H7 (cell line): ENCODE measurements around the gene CNBD2. TPM values are rescaled to one million over a fixed set of nuclear protein-coding genes. Genes with fewer than 3 reads are reported as not detected.
A peak's percentile ranks its signal among the peaks of the same experiment; 100 is the strongest.
"Not testable (repeated sequence)": the region's sequence is repeated elsewhere in the genome, so short reads cannot be mapped to it uniquely, and the experiment has no call there.

ENCODE experiments used
- DNase-seq: peaks from one replicate; pipeline ENCODE4 v3.0.0; 2012
- H3K27me3 ChIP-seq: 2 replicates; pipeline ENCODE4 v1.6.0; 2011; ENCODE audit warnings: mild to moderate bottlenecking, low read length; ENCODE audit not compliant: control insufficient read depth, insufficient read depth
- H3K36me3 ChIP-seq: replicated peaks from 2 replicates; pipeline ENCODE4 v1.5.1; 2011; ENCODE audit warnings: low read length; ENCODE audit not compliant: control insufficient read depth, insufficient read depth
- H3K4me3 ChIP-seq: 2 replicates; pipeline ENCODE4 v1.5.1; 2011; ENCODE audit warnings: low read depth, mild to moderate bottlenecking, control low read depth, low read length, moderate library complexity; ENCODE audit not compliant: insufficient read depth
- total RNA-seq: library from RNA; depleted of rRNA; stranded (reverse); fragments of >200 nt; shearing (Covaris generic); gene quantifications from 2 replicates; pipeline ENCODE4 v1.2.3, GENCODE V29; 2014

The CNBD2 gene
- total RNA-seq, 1 experiment from 2014 or later: 6.0 TPM

DNA sequence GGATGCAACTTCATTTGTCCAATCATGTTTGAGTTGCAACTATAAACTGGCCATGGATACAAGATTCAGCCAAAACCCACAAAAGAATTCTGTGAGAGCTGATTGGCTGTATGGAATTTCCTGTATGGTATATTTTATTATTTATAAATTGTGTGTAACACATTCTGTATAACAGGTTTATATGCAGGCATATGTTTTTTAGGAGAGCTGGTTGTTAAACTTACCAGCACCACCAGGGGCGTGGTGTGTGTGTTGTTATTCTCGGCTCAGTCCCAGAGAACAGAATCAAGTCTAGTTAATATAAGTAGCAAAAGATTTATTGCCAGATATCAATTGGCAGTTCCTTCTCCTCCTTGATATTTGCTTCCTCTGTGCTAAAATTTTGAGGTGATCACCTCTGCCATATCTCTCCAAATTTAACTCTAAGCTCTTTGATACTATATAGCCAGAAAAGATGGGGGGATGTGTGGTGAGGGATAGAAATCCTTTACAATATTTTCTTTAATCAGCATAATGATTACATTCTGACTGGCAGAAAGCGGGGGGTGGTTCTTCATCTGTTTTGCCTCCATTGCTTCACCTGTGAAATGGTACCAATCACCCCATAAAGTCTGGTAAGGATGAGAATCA lies 22.9 kb downstream of the CNBD2 start:
- Histone ChIP-seq H3K4me3 (no peak overlapping the region), H3K36me3 (no peaks in the 10 kb centered on the region), H3K27me3 (no peaks in the 10 kb centered on the region)
- no peak for DNase-seq

- H3K36me3 ChIP-seq: no peaks in the 10 kb centered on the region
- no peak overlapping the region for H3K4me3 ChIP-seq
- peak; percentile 77 for DNase-seq
- H3K27me3 ChIP-seq: no peaks in the 10 kb centered on the region
Observed at GRCh38 chr20:35992713-35993335, 24.4 kb downstream of the CNBD2 start.

DNA sequence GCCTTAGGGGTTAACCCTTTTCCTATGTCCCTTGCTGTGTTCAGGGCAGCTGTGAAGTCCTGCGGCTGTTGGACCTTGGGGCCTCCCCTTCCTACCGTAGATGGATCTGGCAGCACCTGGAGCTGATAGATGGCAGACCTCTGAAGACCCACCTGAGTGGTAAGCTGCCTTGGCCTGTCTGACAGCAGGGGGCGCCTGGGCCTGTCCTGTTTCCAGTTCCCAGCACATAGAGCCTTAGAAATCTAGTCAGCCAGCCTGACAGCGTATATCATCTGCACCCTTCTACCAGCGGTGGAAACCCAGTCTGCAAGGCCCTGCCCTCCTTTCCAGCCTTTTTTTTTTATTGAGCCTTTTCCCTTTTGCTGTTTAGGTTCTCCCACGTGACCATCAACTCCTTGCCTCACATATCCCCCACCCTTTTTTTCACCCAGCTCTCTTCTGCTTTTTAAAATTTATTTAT lies 26.6 kb downstream of the CNBD2 start:
- peak; percentile 80 for DNase-seq
- H3K27me3 ChIP-seq: no peaks in the 10 kb centered on the region
- no peaks in the 10 kb centered on the region for H3K36me3 ChIP-seq
- H3K4me3 ChIP-seq: no peak overlapping the region

DNA sequence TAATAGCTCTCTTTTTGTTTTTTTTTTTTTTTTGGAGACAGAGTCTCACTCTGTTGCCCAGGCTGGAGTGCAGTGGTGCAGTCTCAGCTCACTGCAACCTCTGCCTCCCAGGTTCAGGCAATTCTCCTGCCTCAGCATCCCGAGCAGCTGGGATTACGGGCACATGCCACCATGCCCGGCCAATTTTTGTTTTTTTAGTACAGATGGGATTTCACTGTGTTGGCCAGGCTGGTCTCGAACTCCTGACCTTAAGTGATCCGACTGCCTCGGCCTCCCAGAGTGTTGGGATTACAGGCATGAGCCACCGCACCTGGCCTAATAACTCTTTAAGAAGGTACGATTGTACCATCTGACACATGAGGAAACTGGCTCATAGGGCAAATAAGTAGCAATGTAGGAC lies 28.1 kb downstream of the CNBD2 start:
- not testable (repeated sequence) for H3K27me3 ChIP-seq, DNase-seq, H3K36me3 ChIP-seq, H3K4me3 ChIP-seq

DNA sequence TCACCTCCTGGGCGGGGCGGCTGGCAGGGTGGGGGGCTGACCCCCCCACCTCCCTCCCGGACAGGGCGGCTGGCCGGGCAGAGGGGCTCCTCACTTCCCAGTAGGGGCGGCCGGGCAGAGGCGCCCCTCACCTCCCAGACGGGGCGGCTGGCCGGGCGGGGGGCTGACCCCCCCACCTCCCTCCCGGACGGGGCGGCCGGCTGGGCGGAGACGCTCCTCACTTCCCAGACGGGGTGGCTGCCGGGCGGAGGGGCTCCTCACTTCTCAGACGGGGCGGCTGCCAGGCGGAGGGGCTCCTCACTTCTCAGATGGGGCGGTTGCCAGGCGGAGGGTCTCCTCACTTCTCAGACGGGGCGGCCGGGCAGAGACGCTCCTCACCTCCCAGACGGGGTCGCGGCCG lies 32.9 kb downstream of the CNBD2 start:
- H3K36me3 ChIP-seq, DNase-seq, H3K4me3 ChIP-seq, H3K27me3 ChIP-seq: not testable (repeated sequence)

GRCh38 chr20:36002855-36003254 lies 34.5 kb downstream of the CNBD2 start:
- Histone ChIP-seq H3K27me3 (no peaks in the 10 kb centered on the region), H3K4me3 (no peak overlapping the region), H3K36me3 (no peaks in the 10 kb centered on the region)
- no peak for DNase-seq

DNA sequence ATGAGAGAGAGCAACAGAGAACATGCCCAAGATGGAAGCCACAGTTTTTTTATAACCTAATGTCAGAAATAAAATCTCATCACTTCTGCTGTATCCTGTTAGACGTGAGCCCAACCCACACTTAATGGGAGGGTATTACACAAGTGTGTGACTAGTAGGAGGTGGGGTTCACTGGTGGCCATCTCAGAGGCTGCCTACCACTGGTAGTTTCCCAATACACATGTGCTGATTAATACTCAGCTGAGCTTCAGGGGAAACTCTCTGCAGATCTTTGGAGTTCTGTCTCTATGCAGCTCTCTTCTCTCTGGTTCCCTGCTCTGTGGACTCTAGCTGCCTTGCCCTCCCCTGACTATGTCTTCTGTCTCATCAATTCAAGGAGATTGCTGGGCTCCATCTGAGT lies 35.7 kb downstream of the CNBD2 start:
- Histone ChIP-seq H3K27me3 (no peaks in the 10 kb centered on the region), H3K36me3 (no peaks in the 10 kb centered on the region), H3K4me3 (no peak overlapping the region)
- no peak for DNase-seq

DNA sequence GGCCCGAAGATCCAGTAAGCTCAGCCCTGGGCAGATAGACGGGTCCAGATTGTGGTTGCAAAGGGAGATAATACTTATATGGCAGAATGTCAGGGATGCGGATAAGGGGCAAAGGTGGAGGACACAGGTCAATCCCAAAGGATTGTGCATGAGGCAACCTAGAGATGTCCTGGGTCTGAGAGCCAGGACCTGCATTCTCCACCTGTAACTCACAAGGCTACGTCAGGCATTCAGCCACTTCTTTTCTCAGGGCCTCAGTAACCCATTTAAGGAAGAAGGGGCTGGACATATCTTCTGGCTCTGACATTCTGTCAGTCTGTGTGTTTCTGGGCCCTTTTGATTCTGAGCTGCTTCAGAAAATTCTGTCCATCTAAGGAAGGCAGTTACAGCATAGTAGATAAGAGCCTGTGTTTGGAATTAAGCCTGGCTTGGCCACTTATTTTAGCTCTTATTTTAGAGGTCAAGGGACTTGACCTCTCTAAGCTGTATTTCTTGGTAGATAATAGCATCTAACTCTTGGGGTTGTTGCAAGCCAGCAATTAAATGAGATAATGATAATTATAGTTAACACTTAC lies 40.2 kb downstream of the CNBD2 start:
- Histone ChIP-seq H3K27me3 (no peaks in the 10 kb centered on the region), H3K4me3 (no peak overlapping the region), H3K36me3 (no peaks in the 10 kb centered on the region)
- no peak for DNase-seq

DNA sequence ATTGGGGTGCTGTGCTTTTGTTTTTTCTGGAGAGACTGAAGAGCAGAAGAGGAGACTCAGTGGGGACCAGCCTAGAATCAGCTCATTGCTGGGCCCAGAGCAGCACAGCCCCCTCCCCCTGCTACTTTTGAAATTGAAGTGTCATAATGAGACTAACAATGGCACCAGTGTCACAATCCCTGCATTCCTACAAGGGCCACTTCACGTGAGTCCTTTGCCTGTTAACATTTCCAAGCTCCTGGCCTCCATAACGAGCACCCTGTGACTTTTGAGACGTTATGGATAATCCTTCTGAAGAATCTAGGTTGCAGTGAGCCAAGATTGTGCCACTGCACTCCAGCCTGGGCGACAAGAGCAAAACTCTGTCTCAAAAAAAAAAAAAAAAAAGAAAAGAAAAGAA lies 41.7 kb downstream of the CNBD2 start:
- Histone ChIP-seq H3K4me3 (no peak overlapping the region), H3K27me3 (no peaks in the 10 kb centered on the region), H3K36me3 (no peaks in the 10 kb centered on the region)
- no peak for DNase-seq

- no peaks in the 10 kb centered on the region for H3K36me3 ChIP-seq
- DNase-seq: no peak
- no peaks in the 10 kb centered on the region for H3K27me3 ChIP-seq
- no peak overlapping the region for H3K4me3 ChIP-seq
Observed at GRCh38 chr20:36010825-36011224, 42.4 kb downstream of the CNBD2 start.

DNA sequence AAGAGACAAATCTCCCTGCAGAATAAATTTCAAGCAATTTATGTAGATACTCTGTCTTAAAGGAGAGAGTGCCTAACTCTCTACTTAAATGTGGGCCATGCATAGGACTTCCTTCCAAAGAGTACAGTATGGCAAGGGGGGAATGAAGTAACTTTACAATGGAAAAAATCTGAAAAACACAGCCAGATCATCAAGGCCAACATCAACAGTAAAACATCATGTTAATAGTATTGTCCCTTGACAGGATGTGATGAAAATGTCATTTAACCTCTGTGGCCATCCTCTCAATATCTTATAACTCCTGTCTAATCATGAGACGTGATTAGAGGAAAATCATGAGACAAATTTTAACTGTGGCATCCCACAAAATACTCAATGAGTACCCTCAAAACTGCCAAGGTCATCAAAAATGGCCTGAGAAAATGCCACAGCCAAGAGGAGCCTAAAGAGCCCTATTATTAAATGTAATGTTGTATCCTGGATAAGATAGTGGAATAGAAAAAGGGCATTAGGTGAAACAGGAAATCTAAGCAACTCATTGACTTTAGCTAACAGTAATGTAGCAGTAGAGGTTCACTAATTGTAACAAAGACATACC lies 47.5 kb downstream of the CNBD2 start:
- H3K4me3 ChIP-seq: no peak overlapping the region
- no peak for DNase-seq
- no peaks in the 10 kb centered on the region for H3K27me3 ChIP-seq
- no peaks in the 10 kb centered on the region for H3K36me3 ChIP-seq

- DNase-seq: no peak
Observed at GRCh38 chr20:36017048-36017951, 48.9 kb downstream of the CNBD2 start.

GRCh38 chr20:36018208-36018988 lies 50.0 kb downstream of the CNBD2 start:
- no peak overlapping the region for H3K4me3 ChIP-seq
- no peak for DNase-seq
- H3K27me3 ChIP-seq: no peaks in the 10 kb centered on the region
- no peaks in the 10 kb centered on the region for H3K36me3 ChIP-seq

More at GRCh38 chr20:36017048-36017951, 48.9 kb downstream of the CNBD2 start:
- no peaks in the 10 kb centered on the region for H3K27me3 ChIP-seq
- no peaks in the 10 kb centered on the region for H3K36me3 ChIP-seq
- no peak overlapping the region for H3K4me3 ChIP-seq

DNA sequence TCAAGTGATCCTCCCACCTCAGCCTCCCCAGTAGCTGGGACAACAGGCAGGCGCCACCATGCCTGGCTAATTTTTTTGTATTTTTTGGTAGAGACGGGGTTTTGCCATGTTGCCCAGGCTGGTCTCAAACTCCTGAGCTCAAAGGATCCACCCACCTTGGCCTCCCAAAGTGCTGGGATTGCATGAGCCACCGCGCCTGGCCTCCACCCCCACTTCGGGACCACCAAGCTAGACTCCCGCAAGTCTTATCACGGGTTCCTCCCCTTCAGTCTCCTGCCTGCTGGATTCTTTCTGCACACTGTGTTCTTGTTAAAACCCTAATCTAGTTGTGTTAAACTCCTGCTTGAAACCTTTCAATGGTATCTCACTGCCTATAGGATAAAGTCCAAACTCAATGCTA lies 57.7 kb downstream of the CNBD2 start:
- H3K4me3 ChIP-seq, H3K36me3 ChIP-seq, H3K27me3 ChIP-seq, DNase-seq: not testable (repeated sequence)
